HCT116 (cell line): Measurements from ENCODE around the gene STIM1. TPM values are rescaled to one million over a fixed set of nuclear protein-coding genes. Genes with fewer than 3 reads are reported as not detected.

Experiments
- ATAC-seq: fragments of 200-7000 bp; cut with Tn5 transposase; 2 replicates; pipeline ENCODE4 v1.9.1; 2020; ENCODE audit warnings: mild to moderate bottlenecking, moderate library complexity
- BruUV-seq: library from RNA; stranded (reverse); fragments of 400-500 nt; replicated peaks from 2 replicates; lab custom pipeline; 2021; lab: Mats Ljungman, UMichigan
- CTCF ChIA-PET: fragments of 300-600 bp; sonication (Branson Sonifier 250); formaldehyde crosslinking; loops from one replicate; lab custom pipeline; 2021; ENCODE audit warnings: antibody characterized with exemption; lab: Charles Lee
- POLR2A ChIA-PET: fragments of 300-600, 350-600 bp; sonication (Branson Sonifier 250); formaldehyde crosslinking; loops from one replicate; lab custom pipeline; 2021; ENCODE audit warnings: antibody characterized with exemption; lab: Charles Lee
- RAD21 ChIA-PET, 2 experiments: fragments of 300-600 bp; sonication (Branson Sonifier 250); formaldehyde crosslinking; loops; one replicate each; lab custom pipeline; 2023; ENCODE audit warnings: low total read pairs in 2 of 2; ENCODE audit not compliant: uncharacterized antibody in 2 of 2, unreplicated experiment in 2 of 2, low non-redundant PET in 1 of 2; lab: Charles Lee
- DNase-seq: peaks from one replicate; pipeline ENCODE4 v3.0.0-alpha.2; 2010; ENCODE audit warnings: low read depth, low spot score
- H2AFZ ChIP-seq: fragments of 200-600 bp; shearing (Covaris generic), sonication (generic); 2 replicates; pipeline ENCODE4 v1.6.1; 2017; ENCODE audit warnings: low read depth, mixed run types, mixed read lengths, antibody characterized with exemption, low read length; ENCODE audit not compliant: poor library complexity, severe bottlenecking
- H3K27ac ChIP-seq: 2 replicates; pipeline ENCODE4 v1.5.1; 2012; ENCODE audit warnings: low read depth, low read length
- H3K27me3 ChIP-seq: fragments of 200-600 bp; sonication (generic); 2 replicates; pipeline ENCODE4 v1.6.1; 2016; ENCODE audit warnings: mixed run types, low read length, mixed read lengths; ENCODE audit not compliant: insufficient read depth
- H3K36me3 ChIP-seq, 2 experiments: fragments of 200-500 bp in 1 of 2; fragments of 200-600 bp in 1 of 2; sonication (Bioruptor generic) in 1 of 2; sonication (generic) in 1 of 2; 2 replicates each; pipeline versions ENCODE4 v1.5.1 to v1.6.1; 2014 to 2016; ENCODE audit warnings: low read length in 2 of 2, inconsistent platforms in 1 of 2, mixed read lengths in 1 of 2, mixed run types in 1 of 2; ENCODE audit not compliant: insufficient read depth in 2 of 2, control insufficient read depth in 1 of 2
- H3K4me1 ChIP-seq, 2 experiments: fragments of 200-600 bp in 1 of 2; sonication (generic) in 1 of 2; 2 replicates each; pipeline versions ENCODE4 v1.5.1 to v1.6.1; 2012 to 2017; ENCODE audit warnings: low read length in 2 of 2, inconsistent platforms in 1 of 2, mild to moderate bottlenecking in 1 of 2, mixed read lengths in 1 of 2, mixed run types in 1 of 2, moderate library complexity in 1 of 2; ENCODE audit not compliant: insufficient read depth in 2 of 2, control insufficient read depth in 1 of 2
- H3K4me2 ChIP-seq: fragments of 200-600 bp; sonication (generic); 2 replicates; pipeline ENCODE4 v1.6.1; 2017; ENCODE audit warnings: mixed run types, low read length, mixed read lengths
- H3K4me3 ChIP-seq, 2 experiments: fragments of 200-600 bp in 1 of 2; sonication (generic) in 1 of 2; replicated peaks in 1 of 2; 2 replicates each; pipeline ENCODE4 v1.5.1; 2011 to 2016; ENCODE audit warnings: low read length in 2 of 2, control low read depth in 1 of 2, low read depth in 1 of 2, mild to moderate bottlenecking in 1 of 2, mixed read lengths in 1 of 2, mixed run types in 1 of 2
- H3K79me2 ChIP-seq: fragments of 200-600 bp; sonication (generic); 2 replicates; pipeline ENCODE4 v1.6.1; 2017; ENCODE audit warnings: mild to moderate bottlenecking, mixed run types, low read length, moderate library complexity, mixed read lengths; ENCODE audit not compliant: insufficient read depth
- H3K9ac ChIP-seq: fragments of 200-600 bp; sonication (generic); 2 replicates; pipeline ENCODE4 v1.6.1; 2016; ENCODE audit warnings: low read length, mixed read lengths
- H3K9me2 ChIP-seq: fragments of 200-600 bp; sonication (generic), shearing (Covaris generic); 2 replicates; pipeline ENCODE4 v1.6.1; 2017; ENCODE audit warnings: mixed run types, mild to moderate bottlenecking, moderate library complexity; ENCODE audit not compliant: insufficient read depth
- H3K9me3 ChIP-seq, 2 experiments: fragments of 200-500 bp in 1 of 2; fragments of 200-600 bp in 1 of 2; sonication (Bioruptor generic) in 1 of 2; sonication (generic) in 1 of 2; 2 replicates each; pipeline ENCODE4 v1.6.1; 2014 to 2017; ENCODE audit warnings: low read length in 2 of 2, mixed read lengths in 2 of 2, inconsistent platforms in 1 of 2, low read depth in 1 of 2, mild to moderate bottlenecking in 1 of 2, mixed run types in 1 of 2, moderate library complexity in 1 of 2; ENCODE audit not compliant: control insufficient read depth in 1 of 2, insufficient read depth in 1 of 2
- H4K20me1 ChIP-seq: fragments of 200-600 bp; sonication (generic), shearing (Covaris generic); 2 replicates; pipeline ENCODE4 v1.6.1; 2017; ENCODE audit warnings: mixed run types, mild to moderate bottlenecking, moderate library complexity; ENCODE audit not compliant: insufficient read depth
- EGR1 ChIP-seq: IDR thresholded peaks from 2 replicates; pipeline ENCODE4 v1.6.1; 2012; ENCODE audit warnings: low read depth
- ELF1 ChIP-seq: IDR thresholded peaks from 2 replicates; pipeline ENCODE4 v1.6.1; 2012; ENCODE audit warnings: low read depth, borderline replicate concordance
- EZH2 ChIP-seq: fragments of 200-600 bp; sonication (generic); IDR thresholded peaks from 2 replicates; pipeline ENCODE4 v1.6.1; 2017; ENCODE audit warnings: antibody characterized with exemption, mixed run types
- EZH2phosphoT487 ChIP-seq: fragments of 200-600 bp; IDR thresholded peaks from 2 replicates; pipeline ENCODE4 v1.6.1; 2018; ENCODE audit warnings: antibody characterized with exemption, borderline replicate concordance
- POLR2AphosphoS5 ChIP-seq: IDR thresholded peaks from 2 replicates; pipeline ENCODE4 v1.6.1; 2011; ENCODE audit warnings: mild to moderate bottlenecking, low read depth, low read length, moderate library complexity
- SRF ChIP-seq: IDR thresholded peaks from 2 replicates; pipeline ENCODE4 v1.6.1; 2012; ENCODE audit warnings: low read depth
- TCF7L2 ChIP-seq: IDR thresholded peaks from 2 replicates; pipeline ENCODE4 v1.7.0; 2011; ENCODE audit warnings: borderline replicate concordance, inconsistent platforms; ENCODE audit not compliant: insufficient read depth, insufficient read length; ENCODE audit errors: extremely low read depth
- ZFX ChIP-seq: fragments of 450-650 bp; IDR thresholded peaks from 2 replicates; pipeline ENCODE4 v1.6.1; 2017
- ZNF274 ChIP-seq: fragments of 200-500 bp; sonication (Bioruptor generic); IDR thresholded peaks from 2 replicates; pipeline ENCODE4 v1.6.1; 2014; ENCODE audit warnings: mild to moderate bottlenecking, low read depth, low read length, inconsistent platforms
- intact Hi-C: fragments of 100-400 bp; cut with micrococcal nuclease; formaldehyde crosslinking; loops from 2 replicates; pipeline ENCODE4 v1.10.0; 2022
- total RNA-seq: library from RNA; stranded (reverse); gene quantifications from one replicate; pipeline ENCODE4 v1.2.1, GENCODE V29; 2021; ENCODE audit not compliant: unreplicated experiment
- TF ChIP-seq, protein P1 (sequence below): IDR thresholded peaks from 2 replicates; pipeline ENCODE4 v1.6.1; 2012
- TF ChIP-seq, protein P2 (sequence below), 3 experiments: fragments of 200-600 bp in 1 of 3; sonication (generic) in 1 of 3; IDR thresholded peaks in 2 of 3; conservative IDR thresholded peaks in 1 of 3; 2 replicates each; pipeline ENCODE4 v1.5.1; 2012 to 2017; ENCODE audit warnings: low read depth in 2 of 3, low read length in 2 of 3, antibody characterized with exemption in 1 of 3, borderline replicate concordance in 1 of 3, control low read depth in 1 of 3, mild to moderate bottlenecking in 1 of 3, mixed read lengths in 1 of 3, mixed run types in 1 of 3, moderate library complexity in 1 of 3; ENCODE audit not compliant: insufficient read depth in 1 of 3
- TF ChIP-seq, protein P3 (sequence below): IDR thresholded peaks from 2 replicates; pipeline ENCODE4 v1.6.1; 2011; ENCODE audit warnings: mild to moderate bottlenecking, low read length, moderate library complexity; ENCODE audit not compliant: insufficient replicate concordance; ENCODE audit errors: extremely low read depth

STIM1 gene
- total RNA-seq, 1 experiment from 2014 or later, result 22.3 TPM

DNA sequence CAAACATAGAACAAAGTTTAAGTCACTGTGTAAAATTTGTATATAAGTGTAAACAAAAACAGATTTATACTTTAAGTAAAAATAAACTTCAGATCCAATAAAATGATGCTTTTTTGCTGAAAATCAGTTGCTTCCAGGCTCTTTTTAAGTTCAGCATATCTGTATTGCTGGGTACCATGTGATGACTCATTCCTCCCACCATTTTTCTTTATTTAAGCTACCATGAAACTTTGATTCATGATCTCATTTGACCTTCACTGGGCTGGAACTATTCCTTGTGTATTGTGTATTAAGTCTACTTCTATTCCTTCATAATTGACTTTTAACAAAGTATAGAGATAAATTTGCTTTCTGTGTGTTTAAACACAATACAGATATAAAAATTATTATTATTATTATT is 192.9 kb downstream of the STIM1 start:
- Histone ChIP-seq H3K9me2 (no peaks in the 10 kb centered on the region), H3K4me2 (no peak overlapping the region), H3K27me3 (no peaks in the 10 kb centered on the region), H3K9ac (no peak overlapping the region), H3K27ac (no peak overlapping the region), H3K4me3 (no peak overlapping the region), H3K36me3 (no peaks in the 10 kb centered on the region), H3K79me2 (no peaks in the 10 kb centered on the region), H3K9me3 (no peaks in the 10 kb centered on the region), H3K4me1 (no peaks in the 10 kb centered on the region), H2AFZ (no peak overlapping the region), H4K20me1 (no peaks in the 10 kb centered on the region)
- POLR2A ChIA-PET, result no interaction called here
- RAD21 ChIA-PET, result no interaction called here
- CTCF ChIA-PET, result no interaction called here
- ATAC-seq (no peak), DNase-seq (no peak)
- no TSS peak for BruUV-seq
- TF ChIP-seq SRF, result no peak
- no peak for TF ChIP-seq EZH2phosphoT487
- no peak for TF ChIP-seq EGR1
- TF ChIP-seq, protein P1, sequence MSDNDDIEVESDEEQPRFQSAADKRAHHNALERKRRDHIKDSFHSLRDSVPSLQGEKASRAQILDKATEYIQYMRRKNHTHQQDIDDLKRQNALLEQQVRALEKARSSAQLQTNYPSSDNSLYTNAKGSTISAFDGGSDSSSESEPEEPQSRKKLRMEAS, result no peak
- TF ChIP-seq, protein P2, sequence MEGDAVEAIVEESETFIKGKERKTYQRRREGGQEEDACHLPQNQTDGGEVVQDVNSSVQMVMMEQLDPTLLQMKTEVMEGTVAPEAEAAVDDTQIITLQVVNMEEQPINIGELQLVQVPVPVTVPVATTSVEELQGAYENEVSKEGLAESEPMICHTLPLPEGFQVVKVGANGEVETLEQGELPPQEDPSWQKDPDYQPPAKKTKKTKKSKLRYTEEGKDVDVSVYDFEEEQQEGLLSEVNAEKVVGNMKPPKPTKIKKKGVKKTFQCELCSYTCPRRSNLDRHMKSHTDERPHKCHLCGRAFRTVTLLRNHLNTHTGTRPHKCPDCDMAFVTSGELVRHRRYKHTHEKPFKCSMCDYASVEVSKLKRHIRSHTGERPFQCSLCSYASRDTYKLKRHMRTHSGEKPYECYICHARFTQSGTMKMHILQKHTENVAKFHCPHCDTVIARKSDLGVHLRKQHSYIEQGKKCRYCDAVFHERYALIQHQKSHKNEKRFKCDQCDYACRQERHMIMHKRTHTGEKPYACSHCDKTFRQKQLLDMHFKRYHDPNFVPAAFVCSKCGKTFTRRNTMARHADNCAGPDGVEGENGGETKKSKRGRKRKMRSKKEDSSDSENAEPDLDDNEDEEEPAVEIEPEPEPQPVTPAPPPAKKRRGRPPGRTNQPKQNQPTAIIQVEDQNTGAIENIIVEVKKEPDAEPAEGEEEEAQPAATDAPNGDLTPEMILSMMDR (IDR thresholded peaks at IDR 0.05 in 2 of 3, conservative IDR thresholded peaks at IDR 0.05 in 1 of 3; ENCODE audit: borderline replicate concordance in 1 of 3, insufficient read depth in 1 of 3, low read depth in 2 of 3, low read length in 2 of 3), result no peak
- no peak for TF ChIP-seq ZFX
- TF ChIP-seq EZH2, result no peak
- no peak for TF ChIP-seq ELF1
- intact Hi-C loops, result no loop called here

DNA sequence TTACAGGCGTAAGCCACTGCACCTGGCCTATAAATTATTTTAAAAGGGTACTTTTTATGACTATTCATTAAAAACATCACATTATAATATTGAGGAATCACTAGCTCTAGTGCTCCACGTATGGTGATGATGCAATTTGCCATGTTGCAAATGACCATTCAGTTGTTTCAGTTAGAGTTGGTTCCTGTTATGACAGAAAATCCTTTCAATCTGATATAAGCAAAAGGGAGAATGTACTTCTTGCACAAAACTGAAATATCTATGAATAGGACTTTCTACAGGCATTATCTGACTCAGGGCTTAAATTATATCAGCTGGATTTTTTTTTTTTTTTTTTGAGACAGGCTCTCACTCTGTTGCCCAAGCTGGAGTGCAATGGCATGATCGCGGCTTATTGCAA is 193.5 kb downstream of the STIM1 start:
- no peaks in the 10 kb centered on the region for H3K27me3 ChIP-seq
- no peaks in the 10 kb centered on the region for H3K79me2 ChIP-seq
- TF ChIP-seq, protein P3, sequence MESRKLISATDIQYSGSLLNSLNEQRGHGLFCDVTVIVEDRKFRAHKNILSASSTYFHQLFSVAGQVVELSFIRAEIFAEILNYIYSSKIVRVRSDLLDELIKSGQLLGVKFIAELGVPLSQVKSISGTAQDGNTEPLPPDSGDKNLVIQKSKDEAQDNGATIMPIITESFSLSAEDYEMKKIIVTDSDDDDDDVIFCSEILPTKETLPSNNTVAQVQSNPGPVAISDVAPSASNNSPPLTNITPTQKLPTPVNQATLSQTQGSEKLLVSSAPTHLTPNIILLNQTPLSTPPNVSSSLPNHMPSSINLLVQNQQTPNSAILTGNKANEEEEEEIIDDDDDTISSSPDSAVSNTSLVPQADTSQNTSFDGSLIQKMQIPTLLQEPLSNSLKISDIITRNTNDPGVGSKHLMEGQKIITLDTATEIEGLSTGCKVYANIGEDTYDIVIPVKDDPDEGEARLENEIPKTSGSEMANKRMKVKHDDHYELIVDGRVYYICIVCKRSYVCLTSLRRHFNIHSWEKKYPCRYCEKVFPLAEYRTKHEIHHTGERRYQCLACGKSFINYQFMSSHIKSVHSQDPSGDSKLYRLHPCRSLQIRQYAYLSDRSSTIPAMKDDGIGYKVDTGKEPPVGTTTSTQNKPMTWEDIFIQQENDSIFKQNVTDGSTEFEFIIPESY, result no peak
- TF ChIP-seq POLR2AphosphoS5, result no peak
- TF ChIP-seq TCF7L2, result no peak
- TF ChIP-seq ZNF274, result no peak
- RAD21 ChIA-PET, result no interaction called here
- H2AFZ ChIP-seq, result no peak overlapping the region
- H4K20me1 ChIP-seq, result no peaks in the 10 kb centered on the region
- no peak overlapping the region for H3K4me2 ChIP-seq
- H3K4me3 ChIP-seq, result no peak overlapping the region
- POLR2A ChIA-PET, result interaction anchor here (0.6 kb wide), 1 partner anchor 36 kb away, joined by 3 read pairs; no protein-coding TSS in a partner anchor
- intact Hi-C loops, result no loop called here
- DNase-seq (no peak), ATAC-seq (no peak)
- H3K9ac ChIP-seq, result no peak overlapping the region
- H3K36me3 ChIP-seq, result no peaks in the 10 kb centered on the region
- no peaks in the 10 kb centered on the region for H3K4me1 ChIP-seq
- H3K27ac ChIP-seq, result no peak overlapping the region
- H3K9me2 ChIP-seq, result no peaks in the 10 kb centered on the region
- no TSS peak for BruUV-seq
- H3K9me3 ChIP-seq, result no peaks in the 10 kb centered on the region
- CTCF ChIA-PET, result interaction anchor here (0.8 kb wide), 1 partner anchor 8 kb away, joined by 5 read pairs; no protein-coding TSS in a partner anchor
